NCI-H2081 (cell line): ENCODE data around the gene ECPAS.
"Not testable (repeated sequence)": the region's sequence is repeated elsewhere in the genome, so short reads cannot be mapped to it uniquely, and the experiment has no call there.

ENCODE experiments used
- DNase-seq, 2 experiments: peaks; one replicate each; lab custom pipeline; 2025; lab: John Stamatoyannopoulos, UW

ECPAS gene

GRCh38 chr9:111411266-111411665 is 72.9 kb downstream of the ECPAS start:
- no peak for DNase-seq

DNA sequence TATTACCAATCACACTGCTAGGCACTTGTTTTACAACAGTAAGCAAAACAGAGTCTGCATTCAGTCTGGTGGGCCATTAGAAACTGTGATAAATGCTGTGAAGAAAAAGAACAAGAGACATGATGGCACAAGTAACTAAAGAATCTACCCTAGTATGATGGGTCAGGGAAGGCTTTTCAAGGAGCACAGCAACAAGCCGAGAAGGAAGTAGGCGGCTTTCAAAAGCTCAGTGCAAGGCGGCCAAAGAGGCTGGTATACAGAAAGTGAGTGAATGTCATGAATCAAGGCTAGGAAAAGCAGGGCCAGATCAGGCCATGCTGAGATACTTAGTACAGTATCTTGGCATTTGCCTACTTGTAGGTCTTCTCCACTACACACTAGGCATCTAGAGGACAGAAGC is 76.4 kb downstream of the ECPAS start:
- no peak for DNase-seq

DNA sequence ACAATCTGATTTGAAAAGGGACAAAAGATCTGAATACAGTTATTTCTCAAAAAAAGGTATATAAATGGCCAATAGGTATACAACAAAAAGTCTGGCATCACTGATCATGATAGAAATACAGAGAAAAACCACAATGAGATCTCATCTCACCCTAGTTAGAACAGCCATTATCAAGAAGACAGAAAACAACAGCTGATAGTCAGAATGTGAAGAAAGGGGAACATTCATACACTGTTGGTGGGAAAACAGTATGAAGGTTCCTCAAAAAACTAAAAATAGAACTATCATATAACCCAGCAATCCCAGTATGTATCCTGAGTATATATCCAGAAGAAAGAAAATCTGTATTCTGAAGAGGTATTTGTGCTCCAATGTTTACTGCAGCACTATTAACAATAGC is 78.5 kb downstream of the ECPAS start:
- no peak for DNase-seq

DNA sequence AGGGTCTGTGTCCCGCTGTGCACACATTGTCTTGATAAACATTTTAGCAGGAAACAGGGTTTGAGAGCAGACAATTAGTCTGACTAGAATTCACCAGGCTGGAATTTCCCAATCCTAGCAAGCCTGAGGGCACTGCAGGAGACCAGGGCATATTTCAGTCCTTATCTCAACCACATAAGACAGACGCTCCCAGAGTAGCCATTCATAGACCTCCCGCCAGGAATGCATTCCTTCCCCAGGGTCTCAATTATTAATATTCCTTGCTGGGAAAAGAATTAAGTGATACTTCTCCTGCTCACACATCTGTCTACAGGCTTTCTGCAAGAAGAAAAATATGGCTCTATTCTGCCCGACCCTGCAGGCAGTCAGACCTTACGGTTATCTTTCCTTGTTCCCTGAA is 82.7 kb downstream of the ECPAS start:
- DNase-seq = not testable (repeated sequence)

- DNase-seq = no peak
Observed at GRCh38 chr9:111400564-111400898, 83.7 kb downstream of the ECPAS start.

- peak; percentile 7 to 25 for DNase-seq
Observed at GRCh38 chr9:111399772-111400563, 84.2 kb downstream of the ECPAS start.

- DNase-seq = no peak
Observed at GRCh38 chr9:111399211-111399739, 84.9 kb downstream of the ECPAS start.

DNA sequence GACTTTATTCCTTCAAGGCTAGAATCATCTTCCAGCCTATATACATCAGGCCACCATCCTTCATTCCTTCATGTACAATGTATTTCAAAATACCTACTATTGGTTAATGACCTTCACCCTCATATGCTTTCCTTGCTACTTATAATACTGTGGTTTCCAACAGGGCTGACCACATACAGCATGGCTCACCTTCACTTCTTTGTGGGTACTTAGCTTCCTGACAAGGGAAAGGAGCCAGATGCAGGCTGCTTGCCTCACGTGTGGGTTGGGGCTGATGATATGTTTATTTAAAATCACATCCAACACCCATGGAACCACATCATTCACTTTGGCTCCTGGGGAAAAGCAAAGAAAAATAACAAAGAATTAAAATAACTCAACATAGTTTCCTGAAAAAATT is 90.2 kb downstream of the ECPAS start:
- DNase-seq = no peak

GRCh38 chr9:111389406-111389805 is 94.8 kb downstream of the ECPAS start:
- DNase-seq = no peak

DNA sequence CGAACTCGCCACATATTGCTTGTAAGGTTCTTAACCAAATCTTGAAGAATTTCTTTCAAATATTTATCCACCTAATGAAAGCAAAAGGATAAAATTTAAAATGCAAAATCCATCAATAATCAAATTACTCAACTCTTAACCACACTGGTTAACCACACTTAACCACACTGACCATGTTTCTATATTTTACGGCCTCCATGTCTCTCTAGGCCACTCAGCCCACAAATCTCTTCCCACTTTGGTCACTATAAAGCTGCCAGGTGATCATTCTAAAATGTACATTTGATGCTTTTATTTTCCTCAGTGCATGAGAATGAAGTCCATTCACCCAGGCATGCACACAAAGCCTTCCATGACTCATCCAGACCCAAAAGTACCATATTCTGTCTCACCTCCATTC is 97.8 kb downstream of the ECPAS start:
- no peak for DNase-seq

- DNase-seq = no peak
Observed at GRCh38 chr9:111381006-111381405, 103.2 kb downstream of the ECPAS start.

GRCh38 chr9:111375817-111376564 is 108.2 kb downstream of the ECPAS start:
- DNase-seq = no peak

- DNase-seq = no peak
Observed at GRCh38 chr9:111375062-111375461, 109.1 kb downstream of the ECPAS start.

DNA sequence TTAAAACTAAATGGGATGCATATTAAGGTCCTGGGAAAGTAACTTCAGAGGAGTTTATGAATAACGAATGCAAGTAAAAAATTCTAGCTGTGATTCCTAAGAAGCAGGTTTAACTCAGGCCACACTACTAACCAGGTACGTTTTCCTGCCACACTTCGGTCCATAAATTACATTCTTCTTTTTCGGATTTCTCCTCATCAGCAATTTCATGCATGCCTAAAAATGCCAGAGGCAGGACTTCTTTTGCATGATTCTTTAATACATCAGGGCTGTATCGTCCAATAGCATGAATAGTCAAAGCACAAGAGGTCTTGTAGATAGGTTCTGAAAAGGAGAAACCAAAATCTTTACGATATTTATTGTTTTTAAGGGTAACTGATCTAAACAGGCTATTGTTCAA is 111.9 kb downstream of the ECPAS start:
- DNase-seq = no peak

- no peak for DNase-seq
Observed at GRCh38 chr9:111366978-111367377, 117.2 kb downstream of the ECPAS start.

DNA sequence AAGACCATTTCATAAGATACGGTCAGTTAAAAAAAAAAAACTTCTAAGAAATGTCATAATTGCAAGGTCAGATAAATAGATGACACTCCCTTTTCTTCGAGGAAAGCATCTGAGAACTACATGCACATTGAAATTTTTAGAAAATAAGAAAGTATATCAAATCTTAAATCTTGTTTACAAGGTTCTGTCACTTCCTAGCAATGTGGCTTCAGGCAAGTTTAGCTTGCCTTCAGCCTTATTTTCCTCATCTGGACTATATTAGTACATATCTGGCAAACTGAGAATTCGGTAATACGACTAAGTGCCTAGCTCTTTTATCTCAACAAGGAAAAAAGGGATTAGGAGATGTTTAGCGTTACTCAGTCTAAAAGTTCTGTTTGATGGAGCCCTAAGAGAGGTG is 121.7 kb downstream of the ECPAS start:
- DNase-seq = no peak

- no peak for DNase-seq
Observed at GRCh38 chr9:111360881-111361280, 123.3 kb downstream of the ECPAS start.

GRCh38 chr9:111356481-111357244 is 127.5 kb downstream of the ECPAS start:
- no peak for DNase-seq

GRCh38 chr9:111352545-111352944 is 131.6 kb downstream of the ECPAS start:
- no peak for DNase-seq

DNA sequence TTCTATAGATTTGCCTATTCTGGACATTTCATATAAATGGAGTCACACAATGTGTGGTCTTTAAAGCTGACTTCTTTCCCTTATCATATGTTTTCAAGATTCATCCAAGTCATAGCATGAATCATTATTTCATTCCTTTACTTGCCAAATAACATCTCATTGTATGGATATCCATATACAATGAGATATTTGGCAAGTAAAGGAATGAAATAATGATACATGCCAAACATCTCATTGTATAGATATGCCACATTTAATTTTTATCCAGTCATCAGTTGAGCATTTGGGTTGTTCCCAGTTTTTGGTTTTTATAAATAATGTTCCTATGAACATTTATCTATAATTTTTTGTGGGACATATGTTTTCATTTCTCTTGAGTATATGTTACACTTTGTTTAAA is 133.6 kb downstream of the ECPAS start:
- no peak for DNase-seq

GRCh38 chr9:111349766-111350165 is 134.4 kb downstream of the ECPAS start:
- DNase-seq = no peak

DNA sequence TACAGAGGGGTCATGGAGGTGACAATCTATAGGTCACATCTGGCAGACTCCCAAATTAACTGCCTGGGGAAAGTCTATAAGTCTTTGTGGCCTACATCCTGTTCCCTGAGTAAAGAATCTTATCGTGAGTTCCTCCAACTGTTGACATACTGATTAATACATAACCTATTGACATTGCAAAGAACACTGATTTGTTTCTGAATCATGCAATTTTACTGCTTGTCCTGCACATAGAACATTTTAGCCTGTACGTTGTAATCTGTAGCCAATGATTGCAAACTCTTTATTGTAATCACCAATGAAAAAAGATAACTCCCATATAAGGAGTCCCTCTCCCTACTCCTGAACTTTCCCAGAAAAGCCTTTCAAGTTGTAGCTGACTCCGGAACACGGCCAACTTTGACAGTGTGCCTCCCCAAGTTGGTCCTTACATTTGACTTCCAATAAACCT is 135.3 kb downstream of the ECPAS start:
- DNase-seq = no peak
